Suppressor macrophage treated with lipopolysaccharide for 1 hour (primary cell): ENCODE measurements around the gene RPH3AL.
"Not testable (repeated sequence)": the region's sequence is repeated elsewhere in the genome, so short reads cannot be mapped to it uniquely, and the experiment has no call there.

Experiments
- DNase-seq, 3 donors: peaks; one replicate each; pipeline ENCODE4 v3.0.0-alpha.2; 2020 to 2022

The RPH3AL gene

GRCh38 chr17:172401-172800 lies 180.2 kb downstream of the RPH3AL start:
- DNase-seq = no peak

GRCh38 chr17:171871-172270 lies 180.7 kb downstream of the RPH3AL start:
- DNase-seq = no peak

- DNase-seq = no peak
These were observed 182.4 kb downstream of the RPH3AL start for GRCh38 chr17:170130-170670.

- not testable (repeated sequence) for DNase-seq
These were observed 184.0 kb downstream of the RPH3AL start for GRCh38 chr17:168614-169013.

GRCh38 chr17:165939-166338 lies 186.7 kb downstream of the RPH3AL start:
- DNase-seq = no peak

- DNase-seq = peak; percentile 39 to 66 (median 62)
These were observed 188.0 kb downstream of the RPH3AL start for GRCh38 chr17:164303-165235.

- DNase-seq = no peak
These were observed 189.0 kb downstream of the RPH3AL start for GRCh38 chr17:163514-164098.

- DNase-seq = no peak
These were observed 189.9 kb downstream of the RPH3AL start for GRCh38 chr17:162689-163088.
